AG09309 (cell line): Measurements from ENCODE around the gene VGLL2.

Experiments
- DNase-seq: peaks from one replicate; pipeline ENCODE4 v3.0.0-alpha.2; 2010; ENCODE audit warnings: low read depth
- H3K4me3 ChIP-seq: 2 replicates; pipeline ENCODE4 v1.5.1; 2011; ENCODE audit warnings: mild to moderate bottlenecking, low read depth, low read length, moderate library complexity; ENCODE audit not compliant: control insufficient read depth
- CTCF ChIP-seq: IDR thresholded peaks from 2 replicates; pipeline ENCODE4 v1.5.1; 2011; ENCODE audit warnings: mild to moderate bottlenecking, low read depth, low read length, inconsistent platforms; ENCODE audit not compliant: insufficient read depth, control insufficient read depth; ENCODE audit errors: missing control alignments

Gene VGLL2

GRCh38 chr6:117298941-117299340, 33.6 kb downstream of the VGLL2 start:
- TF ChIP-seq CTCF = no peak
- no peak for DNase-seq
- H3K4me3 ChIP-seq = no peak overlapping the region

- TF ChIP-seq CTCF = no peak
- no peak overlapping the region for H3K4me3 ChIP-seq
- no peak for DNase-seq
These were observed 38.0 kb downstream of the VGLL2 start for GRCh38 chr6:117303323-117303722.

GRCh38 chr6:117304446-117304845, 39.1 kb downstream of the VGLL2 start:
- H3K4me3 ChIP-seq = no peak overlapping the region
- TF ChIP-seq CTCF = no peak
- DNase-seq = no peak

- TF ChIP-seq CTCF = no peak
- H3K4me3 ChIP-seq = no peak overlapping the region
These were observed 41.0 kb downstream of the VGLL2 start for GRCh38 chr6:117306227-117306790.

GRCh38 chr6:117307655-117308054, 42.3 kb downstream of the VGLL2 start:
- DNase-seq = no peak
- no peak for TF ChIP-seq CTCF
- no peak overlapping the region for H3K4me3 ChIP-seq

More at GRCh38 chr6:117306227-117306790, 41.0 kb downstream of the VGLL2 start:
- no peak for DNase-seq

- TF ChIP-seq CTCF = no peak
- DNase-seq = no peak
- no peak overlapping the region for H3K4me3 ChIP-seq
These were observed 43.7 kb downstream of the VGLL2 start for GRCh38 chr6:117309069-117309468.

GRCh38 chr6:117309611-117310010, 44.3 kb downstream of the VGLL2 start:
- no peak overlapping the region for H3K4me3 ChIP-seq
- no peak for DNase-seq
- TF ChIP-seq CTCF = no peak
